Body of pancreas (tissue), 4 donors: Measurements from ENCODE around the gene NOL9.

ENCODE experiments used
- CTCF ChIP-seq, 7 experiments: fragments of 450-650 bp in 4 of 7; fragments of 200-600 bp in 3 of 7; sonication (generic) in 3 of 7; IDR thresholded peaks; one replicate each; pipeline ENCODE4 v1.5.1; 2016 to 2019; ENCODE audit warnings: antibody characterized with exemption in 7 of 7
- POLR2A ChIP-seq, 3 donors: fragments of 450-650 bp; IDR thresholded peaks; one replicate each; pipeline ENCODE4 v1.6.1; 2016; ENCODE audit warnings: antibody characterized with exemption in 3 of 3, mild to moderate bottlenecking in 2 of 3

GRCh38 chr1:6491966-6492365 lies 62.3 kb downstream of the NOL9 start:
- no peak for TF ChIP-seq CTCF (IDR thresholded peaks at IDR 0.05)
- no peak for TF ChIP-seq POLR2A (IDR thresholded peaks at IDR 0.05)
